ENCODE measurements around the gene CCDC40. TPM values are rescaled to one million over a fixed set of nuclear protein-coding genes. Genes with fewer than 3 reads are reported as not detected.

CCDC40 gene
- total and polyA plus RNA-seq, 4 donors: 6.9 to 34.6 (median 22.2) TPM

DNA sequence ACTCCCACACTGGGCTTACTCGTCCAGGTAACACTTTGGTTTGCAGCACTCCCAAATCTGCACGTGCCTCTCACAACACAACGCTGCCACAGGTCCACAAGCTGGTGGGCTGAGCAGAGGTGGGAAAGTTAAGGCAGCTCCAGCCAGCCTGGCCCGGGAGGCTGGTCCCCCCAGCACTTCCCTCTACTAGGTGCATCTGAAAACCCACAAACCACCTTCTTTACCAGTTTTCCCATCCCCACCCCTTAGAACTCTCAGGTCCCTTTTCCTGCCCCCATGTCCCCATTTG is 63.5 kb downstream of the CCDC40 start:
- Histone ChIP-seq H3K9me3 (ENCODE audit: control insufficient read depth, insufficient read depth, low read length) (no peaks in the 10 kb centered on the region), H3K4me3 (ENCODE audit: low read depth, low read length) (no peak overlapping the region), H3K27ac (ENCODE audit: low read depth, low read length) (no peak overlapping the region), H3K27me3 (ENCODE audit: control insufficient read depth, insufficient read depth, low read length) (no peaks in the 10 kb centered on the region), H3K4me1 (ENCODE audit: control insufficient read depth, insufficient read depth, low read length) (peaks cover 48% of the 10 kb centered on the region), H3K36me3 (ENCODE audit: control insufficient read depth, insufficient read depth, low read length) (peaks cover 38% of the 10 kb centered on the region)
- DNase-seq (ENCODE audit: low read depth in 4 of 6, low spot score in 6 of 6): no peak
- 97% methylated on average over 3 of the region's 4 CpGs for WGBS (ENCODE audit: insufficient coverage)

DNA sequence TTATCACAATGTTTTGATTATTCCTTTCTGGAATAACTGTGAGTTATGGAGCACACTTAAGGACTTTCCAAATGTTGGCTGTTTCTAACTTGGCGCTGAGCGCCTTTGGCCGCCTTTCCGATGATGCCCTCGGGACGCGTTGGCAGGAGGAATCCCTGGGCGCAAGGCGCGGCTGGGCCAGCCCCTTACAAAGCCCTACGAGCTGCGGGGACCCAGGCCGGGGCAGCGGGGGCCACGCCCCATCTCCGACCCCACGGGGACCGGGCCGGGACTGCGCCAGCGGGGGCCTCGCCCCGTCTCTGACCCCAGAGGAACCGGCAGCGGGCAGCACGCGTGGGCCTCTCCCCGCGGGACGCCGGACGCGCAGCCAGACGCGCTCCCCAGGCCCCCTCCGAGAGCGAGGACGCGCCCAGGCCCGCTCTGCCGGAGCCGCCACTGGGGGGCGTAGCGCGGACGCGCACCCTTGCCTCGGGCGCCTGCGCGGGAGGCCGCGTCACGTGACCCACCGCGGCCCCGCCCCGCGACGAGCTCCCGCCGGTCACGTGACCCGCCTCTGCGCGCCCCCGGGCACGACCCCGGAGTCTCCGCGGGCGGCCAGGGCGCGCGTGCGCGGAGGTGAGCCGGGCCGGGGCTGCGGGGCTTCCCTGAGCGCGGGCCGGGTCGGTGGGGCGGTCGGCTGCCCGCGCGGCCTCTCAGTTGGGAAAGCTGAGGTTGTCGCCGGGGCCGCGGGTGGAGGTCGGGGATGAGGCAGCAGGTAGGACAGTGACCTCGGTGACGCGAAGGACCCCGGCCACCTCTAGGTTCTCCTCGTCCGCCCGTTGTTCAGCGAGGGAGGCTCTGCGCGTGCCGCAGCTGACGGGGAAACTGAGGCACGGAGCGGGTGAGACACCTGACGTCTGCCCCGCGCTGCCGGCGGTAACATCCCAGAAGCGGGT is 64.8 kb downstream of the CCDC40 start, which contains the start of gene GAA:
GAA (plus strand) TSS at position 571 of the 935 bp plus-strand sequence. CDS start 3,006 bp downstream, outside the sequence.
- Histone ChIP-seq H3K4me1 (ENCODE audit: control insufficient read depth, insufficient read depth, low read length) (peaks cover 61% of the 10 kb centered on the region), H3K9me3 (ENCODE audit: control insufficient read depth, insufficient read depth, low read length) (no peaks in the 10 kb centered on the region), H3K27ac (ENCODE audit: low read depth, low read length) (peak within 1 kb of the TSS; percentile 75), H3K27me3 (ENCODE audit: control insufficient read depth, insufficient read depth, low read length) (no peaks in the 10 kb centered on the region), H3K36me3 (ENCODE audit: control insufficient read depth, insufficient read depth, low read length) (peaks cover 30% of the 10 kb centered on the region), H3K4me3 (ENCODE audit: low read depth, low read length) (peak within 1 kb of the TSS; percentile 91)
- under 1% methylated on average over 114 of the region's 114 CpGs for WGBS (ENCODE audit: insufficient coverage)
- peak; percentile 70 to 96 (median 84) for DNase-seq (ENCODE audit: low read depth in 4 of 6, low spot score in 6 of 6)

DNA sequence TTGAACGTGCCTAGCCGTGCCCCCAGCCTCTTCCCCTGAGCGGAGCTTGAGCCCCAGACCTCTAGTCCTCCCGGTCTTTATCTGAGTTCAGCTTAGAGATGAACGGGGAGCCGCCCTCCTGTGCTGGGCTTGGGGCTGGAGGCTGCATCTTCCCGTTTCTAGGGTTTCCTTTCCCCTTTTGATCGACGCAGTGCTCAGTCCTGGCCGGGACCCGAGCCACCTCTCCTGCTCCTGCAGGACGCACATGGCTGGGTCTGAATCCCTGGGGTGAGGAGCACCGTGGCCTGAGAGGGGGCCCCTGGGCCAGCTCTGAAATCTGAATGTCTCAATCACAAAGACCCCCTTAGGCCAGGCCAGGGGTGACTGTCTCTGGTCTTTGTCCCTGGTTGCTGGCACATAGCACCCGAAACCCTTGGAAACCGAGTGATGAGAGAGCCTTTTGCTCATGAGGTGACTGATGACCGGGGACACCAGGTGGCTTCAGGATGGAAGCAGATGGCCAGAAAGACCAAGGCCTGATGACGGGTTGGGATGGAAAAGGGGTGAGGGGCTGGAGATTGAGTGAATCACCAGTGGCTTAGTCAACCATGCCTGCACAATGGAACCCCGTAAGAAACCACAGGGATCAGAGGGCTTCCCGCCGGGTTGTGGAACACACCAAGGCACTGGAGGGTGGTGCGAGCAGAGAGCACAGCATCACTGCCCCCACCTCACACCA is 65.7 kb downstream of the CCDC40 start:
- Histone ChIP-seq H3K9me3 (ENCODE audit: control insufficient read depth, insufficient read depth, low read length) (no peaks in the 10 kb centered on the region), H3K36me3 (ENCODE audit: control insufficient read depth, insufficient read depth, low read length) (peaks cover 27% of the 10 kb centered on the region), H3K27ac (ENCODE audit: low read depth, low read length) (peak overlapping the region; percentile 64), H3K27me3 (ENCODE audit: control insufficient read depth, insufficient read depth, low read length) (no peaks in the 10 kb centered on the region), H3K4me3 (ENCODE audit: low read depth, low read length) (peak overlapping the region; percentile 91), H3K4me1 (ENCODE audit: control insufficient read depth, insufficient read depth, low read length) (peaks cover 57% of the 10 kb centered on the region)
- peak in 2 of 6 donors; percentile 34 to 56 for DNase-seq (ENCODE audit: low read depth in 4 of 6, low spot score in 6 of 6)
- WGBS (ENCODE audit: insufficient coverage): 9% methylated on average over 20 of the region's 21 CpGs

DNA sequence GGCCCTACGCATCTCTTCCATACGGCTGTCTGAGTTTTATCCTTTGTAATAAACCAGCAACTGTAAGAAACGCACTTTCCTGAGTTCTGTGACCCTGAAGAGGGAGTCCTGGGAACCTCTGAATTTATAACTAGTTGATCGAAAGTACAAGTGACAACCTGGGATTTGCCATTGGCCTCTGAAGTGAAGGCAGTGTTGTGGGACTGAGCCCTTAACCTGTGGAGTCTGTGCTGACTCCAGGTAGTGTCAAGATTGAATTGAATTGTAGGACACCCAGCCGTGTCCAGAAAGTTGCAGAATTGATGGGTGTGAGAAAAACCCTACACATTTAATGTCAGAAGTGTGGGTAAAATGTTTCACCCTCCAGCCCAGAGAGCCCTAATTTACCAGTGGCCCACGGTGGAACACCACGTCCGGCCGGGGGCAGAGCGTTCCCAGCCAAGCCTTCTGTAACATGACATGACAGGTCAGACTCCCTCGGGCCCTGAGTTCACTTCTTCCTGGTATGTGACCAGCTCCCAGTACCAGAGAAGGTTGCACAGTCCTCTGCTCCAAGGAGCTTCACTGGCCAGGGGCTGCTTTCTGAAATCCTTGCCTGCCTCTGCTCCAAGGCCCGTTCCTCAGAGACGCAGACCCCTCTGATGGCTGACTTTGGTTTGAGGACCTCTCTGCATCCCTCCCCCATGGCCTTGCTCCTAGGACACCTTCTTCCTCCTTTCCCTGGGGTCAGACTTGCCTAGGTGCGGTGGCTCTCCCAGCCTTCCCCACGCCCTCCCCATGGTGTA is 66.4 kb downstream of the CCDC40 start:
- Histone ChIP-seq H3K36me3 (ENCODE audit: control insufficient read depth, insufficient read depth, low read length) (peaks cover 32% of the 10 kb centered on the region), H3K4me1 (ENCODE audit: control insufficient read depth, insufficient read depth, low read length) (peaks cover 54% of the 10 kb centered on the region), H3K4me3 (ENCODE audit: low read depth, low read length) (peak overlapping the region; percentile 91), H3K27ac (ENCODE audit: low read depth, low read length) (no peak overlapping the region), H3K9me3 (ENCODE audit: control insufficient read depth, insufficient read depth, low read length) (no peaks in the 10 kb centered on the region), H3K27me3 (ENCODE audit: control insufficient read depth, insufficient read depth, low read length) (no peaks in the 10 kb centered on the region)
- 68% methylated on average over 12 of the region's 15 CpGs for WGBS (ENCODE audit: insufficient coverage)
- no peak for DNase-seq (ENCODE audit: low read depth in 4 of 6, low spot score in 6 of 6)

DNA sequence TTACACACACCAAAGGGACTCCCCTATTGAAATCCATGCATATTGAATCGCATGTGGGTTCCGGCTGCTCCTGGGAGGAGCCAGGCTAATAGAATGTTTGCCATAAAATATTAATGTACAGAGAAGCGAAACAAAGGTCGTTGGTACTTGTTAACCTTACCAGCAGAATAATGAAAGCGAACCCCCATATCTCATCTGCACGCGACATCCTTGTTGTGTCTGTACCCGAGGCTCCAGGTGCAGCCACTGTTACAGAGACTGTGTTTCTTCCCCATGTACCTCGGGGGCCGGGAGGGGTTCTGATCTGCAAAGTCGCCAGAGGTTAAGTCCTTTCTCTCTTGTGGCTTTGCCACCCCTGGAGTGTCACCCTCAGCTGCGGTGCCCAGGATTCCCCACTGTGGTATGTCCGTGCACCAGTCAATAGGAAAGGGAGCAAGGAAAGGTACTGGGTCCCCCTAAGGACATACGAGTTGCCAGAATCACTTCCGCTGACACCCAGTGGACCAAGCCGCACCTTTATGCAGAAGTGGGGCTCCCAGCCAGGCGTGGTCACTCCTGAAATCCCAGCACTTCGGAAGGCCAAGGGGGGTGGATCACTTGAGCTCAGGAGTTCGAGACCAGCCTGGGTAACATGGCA is 67.1 kb downstream of the CCDC40 start:
- DNase-seq (ENCODE audit: low read depth in 4 of 6, low spot score in 6 of 6): no peak
- Histone ChIP-seq H3K9me3 (ENCODE audit: control insufficient read depth, insufficient read depth, low read length) (no peaks in the 10 kb centered on the region), H3K4me1 (ENCODE audit: control insufficient read depth, insufficient read depth, low read length) (peaks cover 54% of the 10 kb centered on the region), H3K36me3 (ENCODE audit: control insufficient read depth, insufficient read depth, low read length) (peaks cover 33% of the 10 kb centered on the region), H3K27ac (ENCODE audit: low read depth, low read length) (no peak overlapping the region), H3K27me3 (ENCODE audit: control insufficient read depth, insufficient read depth, low read length) (no peaks in the 10 kb centered on the region), H3K4me3 (ENCODE audit: low read depth, low read length) (no peak overlapping the region)
- WGBS (ENCODE audit: insufficient coverage): 84% methylated on average over 12 of the region's 19 CpGs

DNA sequence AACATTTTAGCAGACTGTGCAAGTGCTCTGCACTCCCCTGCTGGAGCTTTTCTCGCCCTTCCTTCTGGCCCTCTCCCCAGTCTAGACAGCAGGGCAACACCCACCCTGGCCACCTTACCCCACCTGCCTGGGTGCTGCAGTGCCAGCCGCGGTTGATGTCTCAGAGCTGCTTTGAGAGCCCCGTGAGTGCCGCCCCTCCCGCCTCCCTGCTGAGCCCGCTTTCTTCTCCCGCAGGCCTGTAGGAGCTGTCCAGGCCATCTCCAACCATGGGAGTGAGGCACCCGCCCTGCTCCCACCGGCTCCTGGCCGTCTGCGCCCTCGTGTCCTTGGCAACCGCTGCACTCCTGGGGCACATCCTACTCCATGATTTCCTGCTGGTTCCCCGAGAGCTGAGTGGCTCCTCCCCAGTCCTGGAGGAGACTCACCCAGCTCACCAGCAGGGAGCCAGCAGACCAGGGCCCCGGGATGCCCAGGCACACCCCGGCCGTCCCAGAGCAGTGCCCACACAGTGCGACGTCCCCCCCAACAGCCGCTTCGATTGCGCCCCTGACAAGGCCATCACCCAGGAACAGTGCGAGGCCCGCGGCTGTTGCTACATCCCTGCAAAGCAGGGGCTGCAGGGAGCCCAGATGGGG is 68.0 kb downstream of the CCDC40 start:
- DNase-seq (ENCODE audit: low read depth in 4 of 6, low spot score in 6 of 6): peak in 2 of 6 donors; percentile 28 to 46
- H3K27me3 ChIP-seq (ENCODE audit: control insufficient read depth, insufficient read depth, low read length): no peaks in the 10 kb centered on the region
- H3K4me3 ChIP-seq (ENCODE audit: low read depth, low read length): no peak overlapping the region
- H3K36me3 ChIP-seq (ENCODE audit: control insufficient read depth, insufficient read depth, low read length): peaks cover 38% of the 10 kb centered on the region
- H3K27ac ChIP-seq (ENCODE audit: low read depth, low read length): no peak overlapping the region
- peaks cover 54% of the 10 kb centered on the region for H3K4me1 ChIP-seq (ENCODE audit: control insufficient read depth, insufficient read depth, low read length)
- no peaks in the 10 kb centered on the region for H3K9me3 ChIP-seq (ENCODE audit: control insufficient read depth, insufficient read depth, low read length)
- 43% methylated on average over 26 of the region's 26 CpGs for WGBS (ENCODE audit: insufficient coverage)

DNA sequence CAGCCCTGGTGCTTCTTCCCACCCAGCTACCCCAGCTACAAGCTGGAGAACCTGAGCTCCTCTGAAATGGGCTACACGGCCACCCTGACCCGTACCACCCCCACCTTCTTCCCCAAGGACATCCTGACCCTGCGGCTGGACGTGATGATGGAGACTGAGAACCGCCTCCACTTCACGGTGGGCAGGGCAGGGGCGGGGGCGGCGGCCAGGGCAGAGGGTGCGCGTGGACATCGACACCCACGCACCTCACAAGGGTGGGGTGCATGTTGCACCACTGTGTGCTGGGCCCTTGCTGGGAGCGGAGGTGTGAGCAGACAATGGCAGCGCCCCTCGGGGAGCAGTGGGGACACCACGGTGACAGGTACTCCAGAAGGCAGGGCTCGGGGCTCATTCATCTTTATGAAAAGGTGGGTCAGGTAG is 68.5 kb downstream of the CCDC40 start:
- WGBS (ENCODE audit: insufficient coverage): 90% methylated on average over 17 of the region's 18 CpGs
- H3K4me1 ChIP-seq (ENCODE audit: control insufficient read depth, insufficient read depth, low read length): peaks cover 54% of the 10 kb centered on the region
- no peak for DNase-seq (ENCODE audit: low read depth in 4 of 6, low spot score in 6 of 6)

DNA sequence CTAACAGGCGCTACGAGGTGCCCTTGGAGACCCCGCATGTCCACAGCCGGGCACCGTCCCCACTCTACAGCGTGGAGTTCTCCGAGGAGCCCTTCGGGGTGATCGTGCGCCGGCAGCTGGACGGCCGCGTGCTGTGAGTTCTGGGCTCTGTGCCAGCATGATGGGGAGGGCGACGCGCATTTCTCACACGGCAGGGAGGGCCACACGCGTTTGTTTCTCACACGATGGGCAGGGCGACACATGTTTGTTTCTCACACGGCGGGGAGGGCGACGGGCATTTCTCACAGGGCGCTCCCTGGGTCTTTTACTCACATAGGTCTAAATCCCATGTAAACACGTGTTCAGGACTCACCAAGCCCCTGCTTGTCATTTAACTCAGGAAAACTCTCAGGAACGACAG is 69.3 kb downstream of the CCDC40 start:
- 12% methylated on average over 28 of the region's 29 CpGs for WGBS (ENCODE audit: insufficient coverage)
- H3K4me3 ChIP-seq (ENCODE audit: low read depth, low read length): no peak overlapping the region
- H3K36me3 ChIP-seq (ENCODE audit: control insufficient read depth, insufficient read depth, low read length): peaks cover 49% of the 10 kb centered on the region
- peaks cover 51% of the 10 kb centered on the region for H3K4me1 ChIP-seq (ENCODE audit: control insufficient read depth, insufficient read depth, low read length)
- H3K9me3 ChIP-seq (ENCODE audit: control insufficient read depth, insufficient read depth, low read length): no peaks in the 10 kb centered on the region
- H3K27me3 ChIP-seq (ENCODE audit: control insufficient read depth, insufficient read depth, low read length): no peaks in the 10 kb centered on the region
- peak in 2 of 6 donors; percentile 80 to 88 for DNase-seq (ENCODE audit: low read depth in 4 of 6, low spot score in 6 of 6)
- peak overlapping the region; percentile 16 for H3K27ac ChIP-seq (ENCODE audit: low read depth, low read length)

More for the DNA sequence above, 68.5 kb downstream of the CCDC40 start:
- H3K9me3 ChIP-seq (ENCODE audit: control insufficient read depth, insufficient read depth, low read length): no peaks in the 10 kb centered on the region
- peaks cover 41% of the 10 kb centered on the region for H3K36me3 ChIP-seq (ENCODE audit: control insufficient read depth, insufficient read depth, low read length)
- no peak overlapping the region for H3K27ac ChIP-seq (ENCODE audit: low read depth, low read length)
- no peak overlapping the region for H3K4me3 ChIP-seq (ENCODE audit: low read depth, low read length)
- H3K27me3 ChIP-seq (ENCODE audit: control insufficient read depth, insufficient read depth, low read length): no peaks in the 10 kb centered on the region
